Neural cell (in vitro differentiated cells): ENCODE results near the gene OR6M1. TPM values are rescaled to one million over a fixed set of nuclear protein-coding genes. Genes with fewer than 3 reads are reported as not detected.

Source experiments
- H2AFZ ChIP-seq: fragments of 200-600, 300-800 bp; sonication (generic), shearing (Covaris generic); 2 replicates; pipeline ENCODE4 v1.6.0; 2014; ENCODE audit warnings: low read depth, mild to moderate bottlenecking, antibody characterized with exemption, low read length, moderate library complexity
- H3F3A ChIP-seq: fragments of 200-600 bp; shearing (Covaris generic); 2 replicates; pipeline ENCODE4 v1.6.1; 2016; ENCODE audit warnings: mild to moderate bottlenecking, moderate library complexity, mixed read lengths, antibody characterized with exemption, low read length; ENCODE audit not compliant: insufficient read depth, poor library complexity, severe bottlenecking
- H3K27ac ChIP-seq: fragments of 200-600, 300-800 bp; sonication (generic), shearing (Covaris generic); 2 replicates; pipeline ENCODE4 v1.5.1; 2014; ENCODE audit warnings: mild to moderate bottlenecking, low read length, moderate library complexity
- H3K27me3 ChIP-seq: fragments of 300-800, 200-600 bp; sonication (generic), shearing (Covaris generic); 2 replicates; pipeline ENCODE4 v1.6.0; 2014; ENCODE audit warnings: mild to moderate bottlenecking, low read depth, low read length, moderate library complexity; ENCODE audit not compliant: insufficient read depth
- H3K36me3 ChIP-seq: fragments of 300-800, 200-600 bp; sonication (generic), shearing (Covaris generic); 2 replicates; pipeline ENCODE4 v1.5.1; 2014; ENCODE audit warnings: mild to moderate bottlenecking, antibody characterized with exemption, low read length, moderate library complexity; ENCODE audit not compliant: insufficient read depth
- H3K4me2 ChIP-seq: fragments of 300-800, 200-600 bp; sonication (generic), shearing (Covaris generic); 2 replicates; pipeline ENCODE4 v1.6.0; 2014; ENCODE audit warnings: mild to moderate bottlenecking, low read length
- H3K4me3 ChIP-seq: fragments of 300-800, 200-600 bp; sonication (generic), shearing (Covaris generic); 2 replicates; pipeline ENCODE4 v1.5.1; 2014; ENCODE audit warnings: mild to moderate bottlenecking, low read length, moderate library complexity
- H3K79me2 ChIP-seq: fragments of 200-600 bp; shearing (Covaris generic); replicated peaks from 2 replicates; pipeline ENCODE4 v1.6.0; 2014; ENCODE audit warnings: mild to moderate bottlenecking, low read length, moderate library complexity; ENCODE audit not compliant: insufficient read depth
- H3K9ac ChIP-seq: fragments of 300-800, 200-600 bp; sonication (generic), shearing (Covaris generic); 2 replicates; pipeline ENCODE4 v1.6.1; 2016; ENCODE audit warnings: mild to moderate bottlenecking, low read length, mixed read lengths
- H3K9me2 ChIP-seq: fragments of 200-600 bp; shearing (Covaris generic); 2 replicates; pipeline ENCODE4 v1.6.1; 2016; ENCODE audit warnings: mild to moderate bottlenecking, low read length, mixed read lengths; ENCODE audit not compliant: insufficient read depth
- H3K9me3 ChIP-seq: fragments of 200-600, 300-800 bp; sonication (generic), shearing (Covaris generic); 2 replicates; pipeline ENCODE4 v1.6.1; 2016; ENCODE audit warnings: mild to moderate bottlenecking, mixed run types, low read length, moderate library complexity, mixed read lengths
- H4K20me1 ChIP-seq: fragments of 200-600 bp; shearing (Covaris generic); 2 replicates; pipeline ENCODE4 v1.6.1; 2016; ENCODE audit warnings: mild to moderate bottlenecking, mixed run types; ENCODE audit not compliant: insufficient read depth
- CTCF ChIP-seq: fragments of 450-650 bp; IDR thresholded peaks from 2 replicates; pipeline ENCODE4 v1.5.1; 2014; ENCODE audit warnings: antibody characterized with exemption, mild to moderate bottlenecking, moderate library complexity; ENCODE audit not compliant: poor library complexity, severe bottlenecking
- EP300 ChIP-seq: fragments of 450-650 bp; conservative IDR thresholded peaks from 2 replicates; pipeline ENCODE4 v1.6.1; 2014; ENCODE audit warnings: antibody characterized with exemption, mild to moderate bottlenecking, moderate library complexity; ENCODE audit not compliant: poor library complexity, severe bottlenecking
- EZH2 ChIP-seq: fragments of 200-600, 300-800 bp; shearing (Covaris generic), sonication (generic); IDR thresholded peaks from 2 replicates; pipeline ENCODE4 v1.6.1; 2014; ENCODE audit warnings: antibody characterized with exemption, low read length, borderline replicate concordance, mild to moderate bottlenecking; ENCODE audit not compliant: insufficient read depth, poor library complexity, severe bottlenecking
- MXI1 ChIP-seq: fragments of 450-650 bp; conservative IDR thresholded peaks from 2 replicates; pipeline ENCODE4 v1.6.1; 2014; ENCODE audit warnings: antibody characterized with exemption, mild to moderate bottlenecking; ENCODE audit not compliant: poor library complexity, severe bottlenecking
- POLR2AphosphoS5 ChIP-seq: IDR thresholded peaks from 2 replicates; pipeline ENCODE4 v1.6.1; 2012
- RAD21 ChIP-seq: fragments of 450-650 bp; conservative IDR thresholded peaks from 2 replicates; pipeline ENCODE4 v1.6.1; 2014; ENCODE audit warnings: antibody characterized with exemption, mild to moderate bottlenecking, moderate library complexity
- REST ChIP-seq: IDR thresholded peaks from 2 replicates; pipeline ENCODE4 v1.6.1; 2012; ENCODE audit warnings: borderline replicate concordance
- SMC3 ChIP-seq: fragments of 450-650 bp; conservative IDR thresholded peaks from 2 replicates; pipeline ENCODE4 v1.6.1; 2014; ENCODE audit warnings: antibody characterized with exemption, mild to moderate bottlenecking, moderate library complexity; ENCODE audit not compliant: poor library complexity
- TAF1 ChIP-seq: IDR thresholded peaks from 2 replicates; pipeline ENCODE4 v1.6.1; 2012; ENCODE audit warnings: low read depth
- polyA plus RNA-seq: library from polyadenylated mRNA; depleted of rRNA; stranded (reverse); fragments of >200 nt; gene quantifications from 2 replicates; pipeline ENCODE4 v1.2.3, GENCODE V29; 2014

Gene OR6M1
- polyA plus RNA-seq, 1 donor from 2014 or later = not detected

GRCh38 chr11:123838659-123839058 is 32.5 kb upstream of the OR6M1 start:
- Histone ChIP-seq H3K9ac (no peak overlapping the region), H3K36me3 (no peaks in the 10 kb centered on the region), H3K9me3 (no peaks in the 10 kb centered on the region), H3F3A (no peaks in the 10 kb centered on the region), H3K79me2 (no peaks in the 10 kb centered on the region), H4K20me1 (no peaks in the 10 kb centered on the region), H3K27ac (no peak overlapping the region), H3K4me2 (no peak overlapping the region), H3K9me2 (no peaks in the 10 kb centered on the region), H2AFZ (no peak overlapping the region), H3K4me3 (no peak overlapping the region), H3K27me3 (no peaks in the 10 kb centered on the region)
- TF ChIP-seq SMC3 = no peak
- no peak for TF ChIP-seq TAF1
- no peak for TF ChIP-seq CTCF
- no peak for TF ChIP-seq EP300
- no peak for TF ChIP-seq REST
- TF ChIP-seq POLR2AphosphoS5 = no peak
- no peak for TF ChIP-seq MXI1
- no peak for TF ChIP-seq RAD21
- no peak for TF ChIP-seq EZH2

GRCh38 chr11:123838199-123838598 is 32.0 kb upstream of the OR6M1 start:
- no peaks in the 10 kb centered on the region for H3K27me3 ChIP-seq
- no peak overlapping the region for H3K27ac ChIP-seq
- H3K9me2 ChIP-seq = no peaks in the 10 kb centered on the region
- no peak overlapping the region for H3K9ac ChIP-seq
- H3K36me3 ChIP-seq = no peaks in the 10 kb centered on the region
- no peaks in the 10 kb centered on the region for H4K20me1 ChIP-seq
- no peaks in the 10 kb centered on the region for H3K79me2 ChIP-seq
- H3K9me3 ChIP-seq = no peaks in the 10 kb centered on the region
- H3K4me2 ChIP-seq = no peak overlapping the region
- H3K4me3 ChIP-seq = no peak overlapping the region
- no peak for TF ChIP-seq TAF1
- TF ChIP-seq SMC3 = no peak
- no peak for TF ChIP-seq MXI1
- no peak for TF ChIP-seq REST
- TF ChIP-seq EZH2 = no peak
- TF ChIP-seq POLR2AphosphoS5 = no peak
- TF ChIP-seq RAD21 = no peak
- TF ChIP-seq EP300 = no peak
- no peak for TF ChIP-seq CTCF
- no peaks in the 10 kb centered on the region for H3F3A ChIP-seq
- no peak overlapping the region for H2AFZ ChIP-seq
